ENCODE measurements around the gene RHO.

DNA sequence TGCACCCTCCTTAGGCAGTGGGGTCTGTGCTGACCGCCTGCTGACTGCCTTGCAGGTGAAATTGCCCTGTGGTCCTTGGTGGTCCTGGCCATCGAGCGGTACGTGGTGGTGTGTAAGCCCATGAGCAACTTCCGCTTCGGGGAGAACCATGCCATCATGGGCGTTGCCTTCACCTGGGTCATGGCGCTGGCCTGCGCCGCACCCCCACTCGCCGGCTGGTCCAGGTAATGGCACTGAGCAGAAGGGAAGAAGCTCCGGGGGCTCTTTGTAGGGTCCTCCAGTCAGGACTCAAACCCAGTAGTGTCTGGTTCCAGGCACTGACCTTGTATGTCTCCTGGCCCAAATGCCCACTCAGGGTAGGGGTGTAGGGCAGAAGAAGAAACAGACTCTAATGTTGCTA is 2.4 kb downstream of the RHO start:
- TF ChIP-seq, protein P1, sequence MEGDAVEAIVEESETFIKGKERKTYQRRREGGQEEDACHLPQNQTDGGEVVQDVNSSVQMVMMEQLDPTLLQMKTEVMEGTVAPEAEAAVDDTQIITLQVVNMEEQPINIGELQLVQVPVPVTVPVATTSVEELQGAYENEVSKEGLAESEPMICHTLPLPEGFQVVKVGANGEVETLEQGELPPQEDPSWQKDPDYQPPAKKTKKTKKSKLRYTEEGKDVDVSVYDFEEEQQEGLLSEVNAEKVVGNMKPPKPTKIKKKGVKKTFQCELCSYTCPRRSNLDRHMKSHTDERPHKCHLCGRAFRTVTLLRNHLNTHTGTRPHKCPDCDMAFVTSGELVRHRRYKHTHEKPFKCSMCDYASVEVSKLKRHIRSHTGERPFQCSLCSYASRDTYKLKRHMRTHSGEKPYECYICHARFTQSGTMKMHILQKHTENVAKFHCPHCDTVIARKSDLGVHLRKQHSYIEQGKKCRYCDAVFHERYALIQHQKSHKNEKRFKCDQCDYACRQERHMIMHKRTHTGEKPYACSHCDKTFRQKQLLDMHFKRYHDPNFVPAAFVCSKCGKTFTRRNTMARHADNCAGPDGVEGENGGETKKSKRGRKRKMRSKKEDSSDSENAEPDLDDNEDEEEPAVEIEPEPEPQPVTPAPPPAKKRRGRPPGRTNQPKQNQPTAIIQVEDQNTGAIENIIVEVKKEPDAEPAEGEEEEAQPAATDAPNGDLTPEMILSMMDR (optimal IDR thresholded peaks at IDR 0.05 in 1 of 3, IDR thresholded peaks at IDR 0.05 in 1 of 3, conservative IDR thresholded peaks at IDR 0.05 in 1 of 3; ENCODE audit: extremely low read depth in 1 of 3, insufficient read depth in 2 of 3, low read length in 3 of 3), result no peak
- no peak for TF ChIP-seq EZH2 (IDR thresholded peaks at IDR 0.05; ENCODE audit: low read length)
